Left cardiac atrium (tissue), 4 donors: ENCODE results near the gene DTX3. TPM values are rescaled to one million over a fixed set of nuclear protein-coding genes. Genes with fewer than 3 reads are reported as not detected.

Experiments
- ATAC-seq, 2 donors: fragments of 200-7000 bp; cut with Tn5 transposase; one replicate each; pipeline ENCODE4 v1.9.1; 2020; ENCODE audit warnings: mild to moderate bottlenecking in 2 of 2, moderate library complexity in 2 of 2
- DNase-seq: peaks from one replicate; pipeline ENCODE4 v3.0.0-alpha.2; 2020
- intact Hi-C, 2 donors: fragments of 100-400 bp; cut with DNase I; formaldehyde crosslinking; loops; one replicate each; pipeline versions ENCODE4 v1.14.1 to v1.15.1; 2022 to 2023
- total RNA-seq, 2 donors: library from RNA; stranded (reverse); fragmentation: NEBNext Ultra II Directional; extraction: Animal tissue kit (Norgen Biotek cat#: 25700); gene quantifications; one replicate each; pipeline ENCODE4 v1.2.1, GENCODE V29; 2021
- donor health status: DM: no; HTN: yes; CAD: no.
- donor health status: DM: no; HTN: yes; CAD: no; lungs with severe emphysema.
- donor health status: DM: yes; HTN: yes; CAD: no.
- donor health status: Dilated cardiomyopathy.

The DTX3 gene
- total RNA-seq, 2 donors from 2014 or later, result 24.5 to 25.3 TPM

DNA sequence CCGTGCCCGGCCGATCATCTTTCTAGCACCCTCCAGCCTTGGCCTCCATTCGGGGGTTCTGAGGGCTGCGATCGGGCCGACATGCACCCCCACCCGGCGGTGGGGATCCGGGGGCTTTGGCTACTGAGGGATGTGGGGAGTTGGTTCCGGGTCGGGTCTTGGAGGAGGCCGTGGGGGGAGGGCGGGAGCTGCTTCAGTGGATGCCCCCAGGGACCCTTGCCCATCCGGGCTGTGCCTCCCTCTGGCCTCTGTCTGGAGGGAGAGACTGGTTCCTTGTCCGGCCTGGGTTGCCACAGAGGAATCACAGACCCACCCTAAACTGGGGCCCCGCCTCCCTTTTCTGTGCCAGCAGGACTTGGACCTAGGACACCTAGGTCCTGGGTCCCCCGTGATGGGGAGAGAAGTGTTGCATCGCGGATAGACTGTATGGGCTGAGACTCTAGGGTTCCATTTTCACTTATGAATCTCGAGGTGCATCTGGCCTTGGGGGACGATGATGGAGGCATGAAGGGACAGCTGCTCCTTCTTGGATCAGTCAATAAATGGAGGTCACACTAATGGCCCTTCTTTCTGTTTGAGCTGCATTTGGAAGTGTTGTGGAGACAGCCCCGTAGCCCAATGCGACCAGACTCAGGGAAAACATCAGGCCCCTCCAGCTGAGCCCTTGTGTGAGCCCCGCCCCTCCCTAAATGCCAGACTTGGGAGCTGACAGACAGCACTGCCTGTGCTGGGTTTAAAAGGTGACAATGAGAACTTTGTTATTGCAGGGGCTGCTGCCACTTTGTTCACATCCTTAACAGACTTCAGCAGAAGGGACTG, 577 bp downstream of the DTX3 start:
- DNase-seq, result peak; percentile 52
- intact Hi-C loops, result no loop called here
- ATAC-seq, result peak; percentile 16 to 37

DNA sequence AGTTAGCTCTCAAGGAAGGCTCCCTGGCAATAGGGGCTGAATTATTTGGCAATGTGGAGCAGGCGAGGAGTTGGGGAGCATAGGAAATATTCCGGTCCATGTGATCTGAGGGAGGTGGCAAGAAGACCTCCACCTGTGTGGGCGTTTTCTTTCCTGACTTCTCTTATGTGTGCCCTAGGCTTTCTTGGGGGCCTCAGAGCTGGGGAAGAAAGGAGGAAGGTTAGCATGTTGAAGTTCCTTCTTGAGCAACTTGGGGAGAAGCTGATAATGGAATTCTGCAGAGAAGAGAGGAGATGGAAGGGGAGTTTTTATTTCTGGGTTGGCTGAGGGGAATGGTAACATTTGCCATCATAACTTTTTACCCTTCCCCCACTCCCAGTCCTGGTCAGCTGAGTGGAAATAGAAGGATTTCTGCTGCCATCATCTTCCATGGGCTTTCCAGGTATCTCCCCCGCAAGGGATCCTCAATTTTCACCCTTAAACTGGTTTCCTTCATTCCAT, 1.2 kb downstream of the DTX3 start:
- DNase-seq, result no peak
- intact Hi-C loops, result no loop called here
- no peak for ATAC-seq

DNA sequence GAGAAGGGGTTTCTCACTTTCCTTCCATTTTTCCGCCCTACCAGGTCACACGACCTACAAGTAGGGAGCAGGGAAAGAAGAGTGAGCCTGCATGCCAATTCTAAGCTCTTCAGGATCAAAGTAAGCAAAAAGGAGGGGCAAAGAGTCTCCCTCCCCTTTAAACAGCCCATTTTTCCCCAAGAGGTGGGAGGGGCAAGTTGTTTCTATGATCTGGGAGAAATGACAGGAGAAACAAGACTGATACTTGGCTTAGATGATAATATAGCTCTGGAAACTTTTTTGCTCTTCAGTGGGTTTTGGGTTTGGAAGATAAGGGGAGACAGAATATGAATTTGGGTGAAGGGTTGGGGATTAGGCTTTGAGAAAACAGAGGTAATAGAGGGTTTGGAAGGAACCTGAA, 1.8 kb downstream of the DTX3 start:
- intact Hi-C loops, result no loop called here
- ATAC-seq (no peak), DNase-seq (no peak)

DNA sequence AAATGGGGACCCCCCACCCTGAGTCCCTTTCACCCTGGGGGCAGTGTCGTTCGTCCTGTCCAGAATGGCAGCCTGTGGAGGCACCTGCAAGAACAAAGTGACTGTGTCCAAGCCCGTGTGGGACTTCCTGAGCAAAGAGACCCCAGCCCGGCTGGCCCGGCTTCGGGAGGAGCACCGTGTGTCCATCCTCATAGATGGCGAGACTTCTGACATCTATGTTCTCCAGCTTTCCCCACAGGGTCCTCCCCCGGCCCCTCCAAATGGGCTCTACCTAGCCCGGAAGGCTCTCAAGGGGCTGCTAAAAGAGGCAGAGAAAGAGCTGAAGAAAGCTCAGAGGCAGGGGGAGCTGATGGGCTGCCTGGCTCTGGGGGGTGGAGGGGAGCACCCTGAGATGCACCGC, 2.2 kb downstream of the DTX3 start:
- intact Hi-C loops, result no loop called here
- DNase-seq (no peak), ATAC-seq (no peak)

DNA sequence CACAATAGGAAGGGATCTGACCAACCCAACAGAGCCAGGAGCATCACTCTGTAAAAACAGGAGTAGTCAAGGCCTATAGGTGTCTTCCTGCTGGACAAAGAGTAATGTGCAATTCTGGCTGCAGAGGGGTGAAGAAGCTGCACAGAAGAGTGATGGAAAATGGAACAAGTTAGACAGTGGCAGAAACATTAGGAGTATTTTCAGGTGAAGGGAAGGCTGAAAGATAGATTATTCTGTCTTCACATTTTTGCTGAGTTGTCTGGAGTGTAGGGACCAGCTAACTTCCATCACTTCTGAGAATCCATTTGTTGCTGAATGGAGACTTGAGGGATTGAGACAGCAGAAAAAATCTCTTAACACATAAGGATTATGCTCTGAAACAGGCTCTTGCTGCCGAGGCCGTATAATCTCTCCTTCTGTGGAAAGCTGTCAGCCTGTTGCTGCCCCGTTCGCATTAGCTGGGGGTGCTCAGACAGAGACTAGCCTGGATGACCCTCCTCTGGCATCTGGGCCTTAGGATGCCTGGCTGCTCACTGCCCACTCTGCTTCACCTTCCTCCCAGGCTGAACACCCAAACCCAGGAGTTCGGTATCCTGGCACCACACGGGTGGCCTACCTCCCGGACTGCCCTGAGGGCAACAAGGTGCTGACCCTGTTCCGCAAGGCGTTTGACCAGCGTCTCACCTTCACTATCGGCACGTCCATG, 3.5 kb downstream of the DTX3 start:
- intact Hi-C loops, result no loop called here
- no peak for ATAC-seq
- DNase-seq, result no peak

DNA sequence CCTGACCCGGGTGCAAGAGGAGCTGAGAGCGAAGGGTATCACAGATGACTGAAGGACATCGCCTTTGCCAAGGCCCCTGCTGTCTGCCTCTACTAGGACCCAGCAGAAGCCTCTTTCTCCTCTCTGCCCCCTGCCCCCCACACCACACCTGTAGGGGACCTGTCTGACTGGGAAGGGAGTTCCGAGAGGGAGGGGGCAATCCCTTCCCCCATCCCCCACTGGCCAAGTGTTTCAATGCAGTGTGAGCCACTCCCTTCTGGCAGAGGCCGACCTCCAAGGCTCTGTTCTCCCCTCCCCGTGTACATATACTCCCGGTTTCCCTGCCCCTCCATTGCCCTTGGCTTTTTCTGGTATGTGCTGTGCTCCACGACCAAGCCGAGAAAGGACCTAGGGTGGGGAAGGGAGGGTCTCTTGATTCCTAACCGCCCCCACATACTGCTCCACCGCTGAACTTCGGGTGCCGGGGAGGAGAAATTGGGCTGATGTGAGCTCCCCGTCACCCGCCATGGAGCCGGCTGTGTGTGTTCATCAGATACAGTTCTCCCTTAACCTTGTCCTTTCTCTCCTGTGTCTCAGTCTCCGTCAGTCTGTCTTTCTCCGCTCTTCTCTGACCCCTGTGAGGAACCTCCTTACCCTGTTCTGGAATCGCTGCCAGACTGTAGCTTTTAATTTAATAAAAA, 4.6 kb downstream of the DTX3 start:
- intact Hi-C loops, result no loop called here
- DNase-seq (no peak), ATAC-seq (no peak)

DNA sequence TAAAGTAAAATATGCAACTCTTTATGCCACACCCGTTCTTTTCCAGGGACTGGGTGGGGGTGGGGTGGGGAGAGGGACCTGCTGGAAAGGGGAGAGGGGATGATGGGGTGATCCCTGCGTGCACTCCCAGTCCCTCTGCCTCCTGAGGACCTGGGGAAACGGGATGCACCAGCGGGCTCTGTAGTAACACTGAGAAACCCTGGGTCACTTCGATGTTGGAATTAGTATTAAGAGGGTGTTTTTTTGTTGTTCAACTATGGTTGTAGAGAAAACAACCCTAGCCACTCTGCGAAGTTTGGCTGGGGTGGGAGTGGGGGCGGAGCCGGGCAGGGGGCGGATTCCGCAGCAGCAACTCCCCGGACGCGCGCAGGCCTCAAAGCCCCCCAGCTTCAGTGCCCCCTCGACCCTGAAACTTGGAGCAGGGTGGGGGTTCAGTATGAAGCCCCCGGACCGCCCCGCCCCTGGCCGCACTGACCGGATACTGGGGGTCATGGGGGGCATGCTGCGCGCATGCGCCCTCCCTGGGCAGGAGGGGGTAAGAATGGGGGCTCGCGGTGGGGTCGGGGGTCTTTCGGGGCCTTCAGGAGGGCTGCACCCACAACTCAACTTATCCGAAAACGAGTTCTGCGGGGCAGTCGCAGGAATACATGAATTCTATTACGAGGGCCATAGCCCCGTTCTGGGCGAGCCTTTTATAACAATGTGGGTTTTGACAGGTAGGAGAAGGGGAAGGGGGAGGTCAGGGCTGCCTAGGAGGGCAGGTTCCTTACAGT, 5.3 kb downstream of the DTX3 start:
- intact Hi-C loops, result no loop called here
- no peak for DNase-seq
- peak; percentile 4 to 15 for ATAC-seq

DNA sequence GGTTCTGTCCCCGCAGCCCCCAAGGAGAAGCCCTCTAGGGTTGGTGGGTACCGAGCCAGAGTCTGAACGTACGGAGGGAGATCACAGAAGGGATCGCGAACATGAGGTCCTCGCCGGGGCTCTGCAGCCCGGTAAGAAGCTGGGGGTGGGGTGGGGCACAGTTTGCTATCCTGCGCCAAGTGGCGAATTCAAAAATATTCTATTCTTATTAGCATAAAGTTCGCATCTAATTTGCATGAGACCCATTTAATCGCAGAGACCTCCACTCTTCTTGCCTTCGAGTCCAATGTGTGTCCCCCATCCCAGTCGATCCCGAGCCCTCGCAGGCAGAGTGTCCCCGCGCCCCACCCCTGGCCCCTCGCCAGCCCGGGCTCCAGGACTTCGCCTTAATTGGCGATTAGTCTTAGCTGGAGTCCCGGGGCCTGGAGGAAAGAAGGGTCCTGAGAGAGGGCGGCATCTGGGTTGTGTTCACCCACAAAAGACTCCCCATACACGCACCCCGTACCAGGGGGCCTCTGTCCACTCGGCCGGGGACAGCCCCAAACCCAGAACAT, 6.0 kb downstream of the DTX3 start:
- intact Hi-C loops, result no loop called here
- ATAC-seq, result peak; percentile 57 to 58
- peak; percentile 74 for DNase-seq

DNA sequence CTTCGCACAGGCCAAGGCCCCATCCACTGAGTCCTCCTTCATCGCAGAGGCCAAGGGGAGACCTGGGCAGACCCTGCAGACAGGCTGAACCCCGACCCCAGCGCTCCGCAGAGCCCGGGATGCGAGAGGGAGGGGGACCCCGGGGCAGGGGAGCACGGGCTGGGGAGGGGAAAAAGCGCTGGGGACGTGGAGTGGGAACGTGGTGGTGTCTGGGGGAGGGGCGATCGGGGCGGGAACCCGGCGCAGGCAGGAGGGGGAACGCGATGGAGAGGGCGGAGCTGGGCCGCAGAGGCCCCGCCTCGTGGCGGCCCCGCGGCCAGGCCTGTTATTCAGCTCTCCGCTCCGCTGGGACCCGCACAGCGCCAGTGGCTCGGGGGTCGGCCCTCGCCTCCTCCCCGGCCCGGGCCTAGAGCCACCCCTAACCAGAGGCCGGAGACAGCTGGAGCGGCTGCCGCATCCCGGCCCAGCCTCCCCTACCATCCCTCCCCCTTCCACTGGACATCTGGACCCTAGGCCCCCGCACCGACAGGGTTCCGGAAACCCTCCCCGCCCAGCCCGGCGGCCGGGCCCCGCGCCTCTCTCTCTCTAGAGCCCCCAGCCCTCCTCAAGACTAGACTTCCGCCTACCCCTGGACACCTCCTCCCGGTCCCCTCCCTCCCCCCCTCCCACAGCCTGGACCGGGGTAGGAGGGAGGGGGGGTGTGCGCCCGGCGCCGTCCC, 6.6 kb downstream of the DTX3 start, which contains the start of gene ARHGEF25:
TSS of gene ARHGEF25 (plus strand) at position 328 of the 719 bp plus-strand sequence. CDS start 460 bp downstream, outside the sequence.
- intact Hi-C loops, result no loop called here
- peak; percentile 83 for DNase-seq
- peak; percentile 90 to 92 for ATAC-seq

DNA sequence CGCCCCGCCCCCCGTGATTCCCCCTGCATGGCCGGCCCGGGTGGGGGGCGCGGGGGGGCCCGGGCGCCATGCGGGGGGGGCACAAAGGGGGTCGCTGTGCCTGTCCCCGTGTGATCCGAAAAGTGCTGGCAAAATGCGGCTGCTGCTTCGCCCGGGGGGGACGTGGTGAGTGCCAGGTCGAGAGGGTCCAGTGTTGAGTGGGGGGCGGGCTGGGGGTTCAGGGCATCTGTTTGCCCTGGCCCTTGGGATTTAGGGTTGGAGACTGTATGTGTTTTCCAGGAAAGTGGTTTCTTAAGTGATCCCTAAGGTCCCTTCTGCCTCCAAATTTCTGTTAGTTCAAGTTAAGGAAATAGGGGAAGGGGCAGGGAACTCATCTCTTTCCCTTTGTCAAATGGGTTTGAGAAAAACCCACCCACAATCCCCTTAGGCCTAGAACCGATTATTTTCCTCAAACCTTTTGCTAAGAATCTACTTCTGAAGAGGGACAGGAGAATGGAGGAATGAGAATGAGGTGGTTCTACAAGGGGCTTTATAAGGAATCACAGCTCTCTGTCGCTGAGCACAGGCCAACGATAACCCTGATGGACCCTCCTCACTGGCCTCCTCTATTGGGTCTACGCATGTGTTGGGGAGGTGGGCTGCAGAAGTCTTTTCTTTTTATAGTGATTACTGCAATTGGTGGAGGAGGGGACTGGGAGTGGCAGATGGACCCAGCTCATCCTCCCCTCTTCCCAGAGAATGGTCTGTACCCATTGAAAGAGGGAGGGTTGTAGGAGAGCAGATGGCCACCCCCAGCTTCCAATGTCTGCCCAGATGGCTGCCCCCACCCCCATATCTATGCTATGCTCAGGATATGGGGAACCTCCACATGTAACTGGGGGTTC, 7.4 kb downstream of the DTX3 start:
- DNase-seq (no peak), ATAC-seq (no peak)
- intact Hi-C loops, result no loop called here

DNA sequence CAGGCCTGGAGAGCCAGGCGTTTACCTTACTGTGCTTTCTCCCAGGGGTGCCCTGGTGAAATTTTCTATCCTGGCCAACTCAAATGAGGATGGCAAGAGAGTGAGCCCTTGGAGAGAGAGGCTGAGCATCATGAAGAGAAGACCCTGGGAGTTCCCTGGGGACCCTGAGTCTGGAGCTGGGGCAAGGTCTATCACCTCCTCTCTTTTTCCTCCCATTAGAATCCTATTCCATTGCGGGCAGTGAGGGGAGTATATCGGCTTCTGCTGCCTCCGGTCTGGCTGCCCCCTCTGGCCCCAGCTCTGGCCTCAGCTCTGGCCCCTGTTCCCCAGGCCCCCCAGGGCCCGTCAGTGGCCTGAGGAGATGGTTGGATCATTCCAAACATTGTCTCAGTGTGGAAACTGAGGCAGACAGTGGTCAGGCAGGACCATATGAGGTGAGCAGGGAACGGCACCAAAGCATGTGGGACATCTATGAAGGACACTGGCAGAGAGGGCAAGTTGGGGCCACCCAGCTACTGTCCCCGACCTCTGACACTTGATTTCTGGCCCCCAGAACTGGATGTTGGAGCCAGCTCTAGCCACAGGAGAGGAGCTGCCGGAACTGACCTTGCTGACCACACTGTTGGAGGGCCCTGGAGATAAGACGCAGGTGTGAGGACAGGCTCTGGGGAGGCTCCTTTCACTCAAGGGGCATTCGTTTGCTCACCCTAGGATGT, 8.2 kb downstream of the DTX3 start:
- ATAC-seq, result no peak
- intact Hi-C loops, result no loop called here

DNA sequence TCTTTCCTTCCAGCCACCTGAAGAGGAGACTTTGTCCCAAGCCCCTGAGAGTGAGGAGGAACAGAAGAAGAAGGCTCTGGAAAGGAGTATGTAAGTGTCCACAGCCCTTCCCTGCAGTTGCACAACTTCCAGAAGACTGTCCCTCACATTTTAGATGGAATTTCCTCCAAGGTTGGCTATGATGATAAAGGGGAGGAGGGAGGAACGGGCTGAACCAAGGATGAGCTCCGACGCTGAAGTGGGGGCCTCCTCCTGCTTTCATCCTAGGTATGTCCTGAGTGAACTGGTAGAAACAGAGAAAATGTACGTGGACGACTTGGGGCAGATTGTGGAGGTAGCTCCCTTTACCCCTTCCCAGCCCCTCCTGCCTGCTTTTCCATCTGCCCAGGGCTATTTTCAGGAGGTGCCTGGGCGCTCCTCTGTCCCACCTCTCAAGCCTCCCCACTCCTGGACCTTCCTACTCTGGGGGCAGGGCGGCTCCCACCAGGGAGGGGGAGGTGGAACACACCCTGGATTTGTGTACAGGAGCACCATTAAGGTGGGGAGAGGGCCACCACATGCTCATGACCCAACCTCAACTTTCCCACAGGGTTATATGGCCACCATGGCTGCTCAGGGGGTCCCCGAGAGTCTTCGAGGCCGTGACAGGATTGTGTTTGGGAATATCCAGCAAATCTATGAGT, 8.9 kb downstream of the DTX3 start:
- no peak for ATAC-seq
- DNase-seq, result no peak
- intact Hi-C loops, result no loop called here

More for the DNA sequence above, 8.2 kb downstream of the DTX3 start:
- DNase-seq, result no peak

DNA sequence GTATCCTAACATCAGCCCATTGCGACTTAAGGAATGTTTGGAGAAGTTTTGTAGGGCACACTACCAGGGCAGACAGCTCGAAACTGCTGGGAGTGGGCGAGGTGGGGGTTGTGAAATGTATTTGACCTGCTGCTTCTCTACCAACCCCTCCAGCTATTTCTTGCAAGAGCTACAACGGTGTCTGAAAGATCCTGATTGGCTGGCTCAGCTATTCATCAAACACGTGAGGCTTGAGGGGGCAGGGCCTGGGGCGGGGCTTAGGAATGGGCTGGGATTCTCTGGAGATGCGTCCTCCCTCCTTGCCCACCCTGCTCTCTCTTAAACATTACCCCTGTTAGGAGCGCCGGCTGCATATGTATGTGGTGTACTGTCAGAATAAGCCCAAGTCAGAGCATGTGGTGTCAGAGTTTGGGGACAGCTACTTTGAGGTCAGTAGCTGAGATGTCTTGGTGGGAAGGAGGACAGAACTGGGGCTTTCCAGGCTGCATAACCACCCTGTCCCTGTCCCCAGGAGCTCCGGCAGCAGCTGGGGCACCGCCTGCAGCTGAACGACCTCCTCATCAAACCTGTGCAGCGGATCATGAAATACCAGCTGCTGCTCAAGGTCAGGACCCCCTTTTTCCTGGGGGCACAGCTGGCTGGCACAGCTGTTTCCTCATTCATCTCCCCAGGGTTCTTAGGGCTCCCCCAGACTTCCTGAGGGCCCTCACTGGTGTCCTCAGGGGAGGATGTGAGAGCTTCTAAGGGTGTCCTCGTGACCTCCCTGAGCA, 9.7 kb downstream of the DTX3 start:
- DNase-seq, result no peak
- intact Hi-C loops, result no loop called here

DNA sequence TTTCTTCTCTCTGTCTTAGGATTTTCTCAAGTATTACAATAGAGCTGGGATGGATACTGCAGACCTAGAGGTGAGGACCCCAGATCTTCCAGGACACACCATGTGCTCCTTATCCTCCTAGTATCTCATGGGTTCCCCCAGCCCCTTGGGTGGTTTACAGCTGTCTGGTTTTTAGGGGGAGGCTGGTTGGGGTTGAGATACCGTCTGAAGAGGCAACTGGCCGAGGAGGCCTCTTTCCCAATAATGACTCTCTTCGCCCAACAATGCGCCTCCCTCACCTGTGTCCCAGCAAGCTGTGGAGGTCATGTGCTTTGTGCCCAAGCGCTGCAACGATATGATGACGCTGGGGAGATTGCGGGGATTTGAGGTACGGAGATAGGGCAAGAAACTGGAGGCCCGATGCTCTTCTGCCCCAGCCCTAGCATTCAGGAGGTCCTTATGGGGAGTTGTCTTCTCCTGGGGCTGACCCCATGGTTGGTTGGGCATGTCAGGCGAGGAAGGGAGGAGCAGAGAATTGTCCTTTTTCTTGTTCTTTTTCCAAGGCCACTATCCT, 10.4 kb downstream of the DTX3 start:
- no peak for DNase-seq
- no peak for ATAC-seq
- intact Hi-C loops, result no loop called here

More for the DNA sequence above, 9.7 kb downstream of the DTX3 start:
- no peak for ATAC-seq

DNA sequence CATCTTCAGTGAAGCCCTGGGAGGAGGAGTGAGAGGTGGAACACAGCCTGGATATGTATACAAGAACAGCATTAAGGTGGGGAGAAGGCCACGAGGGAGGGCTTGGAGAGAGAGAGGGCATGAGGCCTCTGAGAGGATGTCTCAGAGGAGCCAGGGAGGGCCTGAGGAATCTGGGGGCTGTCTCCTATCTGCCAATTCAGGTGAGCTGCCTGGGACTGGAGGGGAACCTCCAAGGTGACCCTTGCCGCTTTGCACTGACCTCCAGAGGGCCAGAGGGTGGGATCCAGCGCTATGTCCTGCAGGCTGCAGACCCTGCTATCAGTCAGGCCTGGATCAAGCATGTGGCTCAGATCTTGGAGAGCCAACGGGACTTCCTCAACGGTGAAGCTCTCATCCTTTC, 11.0 kb downstream of the DTX3 start:
- intact Hi-C loops, result no loop called here
- no peak for DNase-seq
- no peak for ATAC-seq
